ENCODE data around the gene COX4I2. TPM values are rescaled to one million over a fixed set of nuclear protein-coding genes. Genes with fewer than 3 reads are reported as not detected.

COX4I2 gene
- total RNA-seq, 2 donors from 2014 or later: 4.9 TPM; not detected in 1

DNA sequence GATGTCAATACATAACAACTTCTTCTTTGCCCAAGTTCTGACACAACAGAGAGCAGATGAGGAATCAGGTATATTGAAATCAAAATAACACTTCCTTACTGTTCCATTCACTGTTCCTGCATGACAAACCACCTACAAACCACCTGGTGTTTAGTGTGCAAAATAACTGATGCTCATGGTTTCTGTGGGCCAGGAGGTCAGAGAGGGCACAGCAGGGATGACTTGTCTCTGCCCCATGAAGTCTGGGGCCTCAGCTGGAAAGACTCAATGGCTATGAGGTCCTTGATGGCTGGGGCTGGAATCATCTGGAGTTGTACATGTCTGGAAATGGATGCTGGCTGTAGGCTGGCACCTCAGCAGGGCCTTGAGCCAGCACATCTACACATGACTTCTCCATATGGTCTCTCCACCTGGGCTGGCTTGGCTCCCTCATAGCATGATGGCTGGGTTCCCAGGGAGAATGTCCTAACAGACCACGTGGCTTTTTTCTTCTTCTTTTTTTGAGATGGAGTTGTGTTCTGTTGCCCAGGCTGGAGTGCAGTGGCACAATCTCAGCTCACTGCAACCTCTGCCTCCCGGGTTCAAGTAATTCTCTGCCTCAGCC, 7.4 kb upstream of the COX4I2 start:
- no peaks in the 10 kb centered on the region for H3K27me3 ChIP-seq (replicated peaks; ENCODE audit: insufficient read depth)
- TF ChIP-seq, protein P1, sequence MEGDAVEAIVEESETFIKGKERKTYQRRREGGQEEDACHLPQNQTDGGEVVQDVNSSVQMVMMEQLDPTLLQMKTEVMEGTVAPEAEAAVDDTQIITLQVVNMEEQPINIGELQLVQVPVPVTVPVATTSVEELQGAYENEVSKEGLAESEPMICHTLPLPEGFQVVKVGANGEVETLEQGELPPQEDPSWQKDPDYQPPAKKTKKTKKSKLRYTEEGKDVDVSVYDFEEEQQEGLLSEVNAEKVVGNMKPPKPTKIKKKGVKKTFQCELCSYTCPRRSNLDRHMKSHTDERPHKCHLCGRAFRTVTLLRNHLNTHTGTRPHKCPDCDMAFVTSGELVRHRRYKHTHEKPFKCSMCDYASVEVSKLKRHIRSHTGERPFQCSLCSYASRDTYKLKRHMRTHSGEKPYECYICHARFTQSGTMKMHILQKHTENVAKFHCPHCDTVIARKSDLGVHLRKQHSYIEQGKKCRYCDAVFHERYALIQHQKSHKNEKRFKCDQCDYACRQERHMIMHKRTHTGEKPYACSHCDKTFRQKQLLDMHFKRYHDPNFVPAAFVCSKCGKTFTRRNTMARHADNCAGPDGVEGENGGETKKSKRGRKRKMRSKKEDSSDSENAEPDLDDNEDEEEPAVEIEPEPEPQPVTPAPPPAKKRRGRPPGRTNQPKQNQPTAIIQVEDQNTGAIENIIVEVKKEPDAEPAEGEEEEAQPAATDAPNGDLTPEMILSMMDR (IDR thresholded peaks at IDR 0.05): no peak
- H3K4me3 ChIP-seq: no peak overlapping the region
- H3K27ac ChIP-seq: no peak overlapping the region
- ATAC-seq (ENCODE audit: insufficient number of reproducible peaks, low FRiP score, low read depth) (no peak), DNase-seq (ENCODE audit: low spot score) (no peak)
- H3K4me1 ChIP-seq (ENCODE audit: control insufficient read depth in 1 of 2, low read depth in 2 of 2): no peaks in the 10 kb centered on the region
- H3K9me3 ChIP-seq: no peaks in the 10 kb centered on the region
- H3K36me3 ChIP-seq: no peaks in the 10 kb centered on the region

DNA sequence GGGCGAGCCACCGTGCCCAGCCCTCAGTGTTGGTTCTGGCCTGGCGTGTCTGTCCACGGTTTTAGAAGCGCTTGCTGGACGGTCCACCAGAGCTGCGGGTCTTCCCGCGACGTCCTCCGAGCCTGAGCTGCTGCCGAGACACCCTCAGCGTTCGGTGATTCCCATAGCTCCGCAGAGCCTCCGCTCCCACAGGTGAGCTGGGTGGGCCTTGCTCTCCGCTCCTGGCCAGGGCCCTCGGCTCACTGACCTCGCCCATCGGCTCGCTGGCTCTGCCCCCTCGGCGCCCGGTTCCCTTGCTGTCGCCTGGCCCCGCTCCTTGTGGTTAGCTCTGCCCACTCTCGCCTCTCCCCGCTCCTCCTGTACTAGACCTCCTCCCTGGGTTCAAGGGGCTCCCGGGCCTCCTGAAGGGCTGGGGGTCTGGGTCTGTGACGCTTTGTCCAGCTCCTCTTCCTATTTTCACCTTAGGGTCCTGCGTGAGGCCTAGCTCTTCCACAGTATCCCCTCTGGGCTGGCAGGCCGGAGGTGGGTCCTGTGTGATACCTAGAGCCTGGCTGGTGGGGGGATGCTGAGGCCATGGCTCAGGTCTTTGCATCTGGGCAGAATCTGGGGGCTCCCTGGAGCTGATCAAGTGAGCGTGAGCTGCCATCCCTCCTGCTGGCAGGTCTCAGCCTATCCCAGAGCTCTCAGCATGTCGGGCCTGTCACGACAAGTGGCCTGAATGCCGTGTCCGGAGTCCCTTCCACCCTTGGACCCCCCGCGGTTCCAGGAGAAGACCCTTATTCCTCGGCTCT, 5.0 kb upstream of the COX4I2 start:
- Histone ChIP-seq H3K9me3 (no peaks in the 10 kb centered on the region), H3K4me3 (no peak overlapping the region), H3K27ac (no peak overlapping the region), H3K4me1 (ENCODE audit: control insufficient read depth in 1 of 2, low read depth in 2 of 2) (no peaks in the 10 kb centered on the region), H3K36me3 (no peaks in the 10 kb centered on the region), H3K27me3 (replicated peaks; ENCODE audit: insufficient read depth) (no peaks in the 10 kb centered on the region)
- DNase-seq (ENCODE audit: low spot score) (no peak), ATAC-seq (ENCODE audit: insufficient number of reproducible peaks, low FRiP score, low read depth) (no peak)
- TF ChIP-seq, protein P1 (IDR thresholded peaks at IDR 0.05): no peak

DNA sequence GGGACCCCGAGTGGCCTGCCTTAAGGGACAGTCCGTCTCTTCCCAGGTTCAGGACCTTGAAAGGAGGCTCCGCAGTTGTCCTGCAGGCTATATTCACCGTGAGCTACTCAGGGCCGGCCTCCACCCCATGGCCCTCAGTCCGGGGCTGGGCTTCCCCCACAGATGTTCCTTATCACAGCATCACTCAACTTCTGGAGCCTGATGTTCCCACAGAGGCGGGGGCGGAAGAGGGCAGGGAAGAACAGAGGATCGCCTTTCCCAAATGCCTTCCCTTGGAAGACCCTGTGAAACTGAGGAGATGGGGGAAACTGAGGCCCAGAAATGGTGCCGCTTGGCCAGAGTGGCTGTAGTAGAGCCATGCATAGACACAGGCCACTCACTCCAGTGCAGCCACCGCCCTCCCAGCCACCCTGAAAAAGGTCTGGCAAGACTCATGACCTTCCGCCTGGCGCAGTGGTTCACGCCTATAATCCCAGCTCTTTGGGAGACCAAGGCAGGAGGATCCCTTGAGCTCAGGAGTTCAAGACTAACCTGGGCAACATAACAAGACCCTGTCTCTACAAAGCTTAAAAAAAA, 4.3 kb upstream of the COX4I2 start:
- DNase-seq (ENCODE audit: low spot score): no peak

DNA sequence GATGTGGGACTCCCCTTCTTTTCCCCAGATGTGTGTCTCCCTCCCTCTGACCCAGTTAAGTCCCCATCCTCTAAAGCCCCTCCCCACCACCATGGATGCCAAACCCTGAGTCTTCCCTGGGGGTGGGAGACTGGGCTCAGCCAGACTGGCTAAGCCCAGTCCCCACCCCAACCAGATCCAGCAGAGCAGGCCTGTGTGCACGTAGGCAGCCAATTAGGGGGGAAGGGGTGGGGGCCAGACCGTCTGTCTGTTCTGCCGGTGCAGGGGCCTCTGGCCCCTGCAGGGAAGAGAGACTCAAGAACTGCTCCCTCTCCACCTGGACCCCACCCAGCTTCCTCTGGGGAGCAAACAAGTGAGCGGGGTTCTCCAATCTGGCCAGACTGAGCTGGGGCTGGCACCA, 605 bp downstream of the COX4I2 start:
- no peaks in the 10 kb centered on the region for H3K27me3 ChIP-seq (replicated peaks; ENCODE audit: insufficient read depth)
- no peak for DNase-seq (ENCODE audit: low spot score)
- ATAC-seq (ENCODE audit: insufficient number of reproducible peaks, low FRiP score, low read depth): no peak
- H3K4me3 ChIP-seq: no peak overlapping the region
- no peaks in the 10 kb centered on the region for H3K9me3 ChIP-seq
- no peak overlapping the region for H3K27ac ChIP-seq
- no peaks in the 10 kb centered on the region for H3K36me3 ChIP-seq
- TF ChIP-seq, protein P1 (IDR thresholded peaks at IDR 0.05): no peak
- no peaks in the 10 kb centered on the region for H3K4me1 ChIP-seq (ENCODE audit: control insufficient read depth in 1 of 2, low read depth in 2 of 2)

More for the DNA sequence above, 4.3 kb upstream of the COX4I2 start:
- Histone ChIP-seq H3K9me3 (no peaks in the 10 kb centered on the region), H3K36me3 (no peaks in the 10 kb centered on the region), H3K4me3 (no peak overlapping the region), H3K27me3 (replicated peaks; ENCODE audit: insufficient read depth) (no peaks in the 10 kb centered on the region), H3K4me1 (ENCODE audit: control insufficient read depth in 1 of 2, low read depth in 2 of 2) (no peaks in the 10 kb centered on the region), H3K27ac (no peak overlapping the region)
- TF ChIP-seq, protein P1 (IDR thresholded peaks at IDR 0.05): no peak
- ATAC-seq (ENCODE audit: insufficient number of reproducible peaks, low FRiP score, low read depth): no peak

DNA sequence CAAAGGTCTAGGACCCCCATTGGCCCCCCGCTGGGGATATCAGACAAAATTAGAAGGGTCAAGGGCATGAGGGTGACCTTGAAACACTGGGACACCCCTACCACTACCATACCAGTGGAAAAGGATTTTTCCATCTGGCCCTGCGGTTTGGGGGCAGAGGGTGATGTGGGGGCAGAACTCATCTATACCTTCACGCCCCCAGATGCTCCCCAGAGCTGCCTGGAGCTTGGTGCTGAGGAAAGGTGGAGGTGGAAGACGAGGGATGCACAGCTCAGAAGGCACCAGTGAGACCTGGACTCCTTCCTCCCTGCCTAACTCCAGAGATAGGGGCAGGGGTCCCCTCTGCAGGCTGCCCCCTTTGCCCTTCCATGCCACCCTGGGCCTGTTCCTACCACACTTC, 1.1 kb downstream of the COX4I2 start:
- DNase-seq (ENCODE audit: low spot score) (no peak), ATAC-seq (ENCODE audit: insufficient number of reproducible peaks, low FRiP score, low read depth) (no peak)
- Histone ChIP-seq H3K9me3 (no peaks in the 10 kb centered on the region), H3K27me3 (replicated peaks; ENCODE audit: insufficient read depth) (no peaks in the 10 kb centered on the region), H3K27ac (no peak overlapping the region), H3K4me1 (ENCODE audit: control insufficient read depth in 1 of 2, low read depth in 2 of 2) (no peaks in the 10 kb centered on the region), H3K36me3 (no peaks in the 10 kb centered on the region), H3K4me3 (no peak overlapping the region)
- TF ChIP-seq, protein P1 (IDR thresholded peaks at IDR 0.05): no peak
